ENCODE results near the gene SYTL3.
A peak's percentile ranks its signal among the peaks of the same experiment; 100 is the strongest.

SYTL3 gene

DNA sequence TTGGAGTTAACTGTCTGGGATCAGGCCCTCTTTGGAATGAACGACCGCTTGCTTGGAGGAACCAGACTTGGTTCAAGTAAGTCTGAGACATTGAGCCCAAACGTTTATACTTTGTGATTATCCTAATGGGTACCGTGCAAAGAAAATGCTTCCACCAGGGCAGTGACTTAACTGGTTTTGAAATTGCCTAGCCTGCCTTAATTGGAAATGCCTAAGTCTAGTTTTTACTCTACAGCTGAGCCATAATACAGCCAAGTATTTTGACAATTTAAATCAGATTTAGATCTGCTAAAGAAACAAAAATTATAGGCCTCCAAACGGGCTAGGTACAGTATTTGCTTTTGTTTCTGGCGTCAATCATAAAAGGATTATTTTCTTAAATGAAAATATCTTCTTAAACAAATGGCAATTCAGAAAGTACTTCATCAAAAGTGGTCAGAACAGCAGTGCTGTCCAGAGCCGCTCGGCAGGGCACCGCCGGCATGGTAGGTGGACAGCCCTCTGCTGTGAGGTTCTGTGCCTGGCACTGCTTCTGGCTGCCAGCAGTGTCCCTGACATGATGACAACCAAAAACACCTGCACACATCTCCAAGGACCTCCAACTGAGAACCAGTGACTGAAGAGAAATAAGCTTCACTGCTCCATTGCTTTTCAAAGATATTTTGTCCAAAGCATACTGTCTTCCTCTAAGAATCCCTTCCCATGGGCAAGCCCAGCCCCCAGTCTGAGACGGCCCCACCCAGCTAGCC, 113.8 kb downstream of the SYTL3 start:
- FAIRE-seq, result no peak
- no peak for DNase-seq (ENCODE audit: insufficient read length, low spot score)
- TF ChIP-seq PAX5 (IDR thresholded peaks at IDR 0.05; ENCODE audit: insufficient read depth, low read length, severe bottlenecking), result no peak
- TF ChIP-seq TAF1 (IDR thresholded peaks at IDR 0.05; ENCODE audit: low read depth, low read length), result no peak
- no peak for TF ChIP-seq SPI1 (IDR thresholded peaks at IDR 0.05; ENCODE audit: low read depth, low read length)
- TF ChIP-seq POLR2A (IDR thresholded peaks at IDR 0.05; ENCODE audit: low read depth, low read length), result no peak
- no peak for TF ChIP-seq POLR2AphosphoS5 (IDR thresholded peaks at IDR 0.05; ENCODE audit: low read depth, low read length)
- TF ChIP-seq POU2F2 (IDR thresholded peaks at IDR 0.05; ENCODE audit: low read depth, low read length), result no peak

DNA sequence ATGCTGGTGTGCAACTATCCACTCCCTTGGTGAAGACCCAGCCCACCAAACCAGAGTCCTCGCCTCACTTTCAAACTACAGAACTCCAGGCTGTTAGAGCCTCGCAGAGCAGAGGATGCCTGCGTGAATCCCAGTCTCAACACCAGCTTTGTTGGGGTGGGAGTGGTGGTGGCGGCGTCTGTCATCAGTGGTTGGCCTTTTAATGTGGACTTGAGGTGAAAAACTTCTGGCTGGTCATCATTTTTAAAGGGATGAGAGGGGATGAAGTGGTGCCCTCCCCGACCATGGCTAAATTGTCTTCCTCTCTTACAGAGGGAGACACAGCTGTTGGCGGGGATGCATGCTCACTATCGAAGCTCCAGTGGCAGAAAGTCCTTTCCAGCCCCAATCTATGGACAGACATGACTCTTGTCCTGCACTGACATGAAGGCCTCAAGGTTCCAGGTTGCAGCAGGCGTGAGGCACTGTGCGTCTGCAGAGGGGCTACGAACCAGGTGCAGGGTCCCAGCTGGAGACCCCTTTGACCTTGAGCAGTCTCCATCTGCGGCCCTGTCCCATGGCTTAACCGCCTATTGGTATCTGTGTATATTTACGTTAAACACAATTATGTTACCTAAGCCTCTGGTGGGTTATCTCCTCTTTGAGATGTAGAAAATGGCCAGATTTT, 114.5 kb downstream of the SYTL3 start:
- no peak for DNase-seq (ENCODE audit: insufficient read length, low spot score)
- FAIRE-seq, result peak; percentile 5
- TF ChIP-seq POLR2A (IDR thresholded peaks at IDR 0.05; ENCODE audit: low read depth, low read length), result peak; percentile 64
- peak; percentile 87 for TF ChIP-seq POLR2AphosphoS5 (IDR thresholded peaks at IDR 0.05; ENCODE audit: low read depth, low read length)
- no peak for TF ChIP-seq SPI1 (IDR thresholded peaks at IDR 0.05; ENCODE audit: low read depth, low read length)
- peak; percentile 61 for TF ChIP-seq POU2F2 (IDR thresholded peaks at IDR 0.05; ENCODE audit: low read depth, low read length)

DNA sequence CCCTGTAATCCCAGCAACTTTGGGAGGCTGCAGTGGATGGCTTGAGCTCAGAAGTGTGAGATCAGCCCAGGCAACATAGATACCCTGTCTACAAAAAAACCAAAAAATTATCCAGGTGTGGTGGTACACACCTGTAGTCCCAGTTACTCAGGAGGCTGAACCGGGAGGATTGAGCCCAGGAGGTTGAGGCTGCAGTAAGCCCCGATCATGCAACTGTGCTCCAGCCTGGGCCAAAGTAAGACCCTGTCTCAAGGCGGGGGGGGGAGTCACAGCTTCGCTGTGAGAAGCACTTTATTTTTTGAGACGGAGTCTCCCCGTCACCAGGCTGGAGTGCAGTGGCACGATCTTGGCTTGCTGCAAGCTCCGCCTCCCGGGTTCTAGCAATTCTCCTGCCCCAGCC, 115.1 kb downstream of the SYTL3 start:
- TF ChIP-seq PAX5 (IDR thresholded peaks at IDR 0.05; ENCODE audit: insufficient read depth, low read length, severe bottlenecking) (no peak), POU2F2 (IDR thresholded peaks at IDR 0.05; ENCODE audit: low read depth, low read length) (no peak), POLR2AphosphoS5 (IDR thresholded peaks at IDR 0.05; ENCODE audit: low read depth, low read length) (no peak; the same call in 1 of the 2 replicates), POLR2A (IDR thresholded peaks at IDR 0.05; ENCODE audit: low read depth, low read length) (no peak), TAF1 (IDR thresholded peaks at IDR 0.05; ENCODE audit: low read depth, low read length) (no peak), SPI1 (IDR thresholded peaks at IDR 0.05; ENCODE audit: low read depth, low read length) (no peak)
- DNase-seq (ENCODE audit: insufficient read length, low spot score) (no peak), FAIRE-seq (no peak)

DNA sequence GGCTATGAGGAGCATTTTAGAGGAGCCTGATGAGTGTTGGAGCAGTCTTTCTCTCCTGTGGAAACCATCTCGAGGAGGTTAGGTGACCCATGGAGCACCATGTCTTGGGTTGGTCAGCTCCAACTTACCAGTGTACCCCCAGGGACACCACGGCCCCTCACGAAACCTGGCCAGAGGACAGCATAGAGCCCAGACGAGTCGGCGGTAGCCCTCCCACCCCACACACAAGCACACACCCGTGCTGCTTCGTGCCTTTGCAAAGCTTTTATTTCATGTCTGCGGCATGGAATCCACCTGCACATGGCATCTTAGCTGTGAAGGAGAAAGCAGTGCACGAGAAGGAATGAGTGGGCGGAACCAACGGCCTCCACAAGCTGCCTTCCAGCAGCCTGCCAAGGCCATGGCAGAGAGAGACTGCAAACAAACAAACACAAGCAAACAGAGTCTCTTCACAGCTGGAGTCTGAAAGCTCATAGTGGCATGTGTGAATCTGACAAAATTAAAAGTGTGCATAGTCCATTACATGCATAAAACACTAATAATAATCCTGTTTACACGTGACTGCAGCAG, 115.7 kb downstream of the SYTL3 start:
- DNase-seq (ENCODE audit: insufficient read length, low spot score), result no peak
- no peak for TF ChIP-seq SPI1 (IDR thresholded peaks at IDR 0.05; ENCODE audit: low read depth, low read length)
- no peak for TF ChIP-seq TAF1 (IDR thresholded peaks at IDR 0.05; ENCODE audit: low read depth, low read length)
- no peak; the same call in 1 of the 2 replicates for TF ChIP-seq POLR2AphosphoS5 (IDR thresholded peaks at IDR 0.05; ENCODE audit: low read depth, low read length)
- no peak for TF ChIP-seq POU2F2 (IDR thresholded peaks at IDR 0.05; ENCODE audit: low read depth, low read length)
- no peak for TF ChIP-seq PAX5 (IDR thresholded peaks at IDR 0.05; ENCODE audit: insufficient read depth, low read length, severe bottlenecking)
- TF ChIP-seq POLR2A (IDR thresholded peaks at IDR 0.05; ENCODE audit: low read depth, low read length), result no peak
- no peak for FAIRE-seq

DNA sequence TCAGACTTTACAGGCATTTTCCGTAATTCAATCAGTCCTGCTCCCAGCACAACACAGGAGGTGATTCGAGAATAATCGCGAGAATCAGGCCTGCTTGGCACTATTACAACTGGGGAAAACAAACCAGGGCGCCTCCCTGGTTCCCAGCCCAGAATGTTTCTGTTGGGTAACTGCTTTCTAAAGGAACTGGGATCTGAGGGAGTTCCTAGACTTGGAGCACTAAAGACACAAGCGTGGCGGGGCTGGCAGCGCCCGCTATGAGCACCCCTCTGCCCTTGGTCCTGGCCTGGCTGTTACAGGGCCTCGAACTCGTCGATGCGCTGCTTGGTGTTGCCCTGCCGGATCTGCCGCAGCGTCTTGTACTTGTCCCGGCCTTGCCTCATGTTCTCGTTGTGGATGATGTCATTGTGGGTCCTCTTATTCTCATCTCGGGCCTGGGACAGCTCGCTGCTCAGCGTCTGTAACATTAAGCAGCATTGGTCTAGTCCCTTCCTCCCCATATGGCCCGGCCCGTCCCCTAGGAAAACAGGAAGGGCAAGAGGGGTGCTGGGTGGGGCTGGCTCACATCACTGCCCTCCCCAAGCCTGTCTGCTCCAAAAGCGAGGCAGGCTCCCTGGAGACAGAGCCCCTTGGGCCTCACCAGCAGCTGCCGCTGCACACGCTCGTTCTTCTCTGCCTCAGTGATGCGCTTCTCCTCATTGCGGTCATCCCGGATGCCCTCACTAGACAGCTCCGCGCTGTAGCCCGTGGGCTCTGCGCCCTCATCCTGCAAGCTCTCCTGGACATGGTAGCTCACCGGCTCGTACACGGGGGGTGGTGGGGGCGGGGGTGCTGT, 117.0 kb downstream of the SYTL3 start:
- no peak for FAIRE-seq
- TF ChIP-seq SPI1 (IDR thresholded peaks at IDR 0.05; ENCODE audit: low read depth, low read length) (no peak), POU2F2 (IDR thresholded peaks at IDR 0.05; ENCODE audit: low read depth, low read length) (no peak), TAF1 (IDR thresholded peaks at IDR 0.05; ENCODE audit: low read depth, low read length) (no peak), POLR2AphosphoS5 (IDR thresholded peaks at IDR 0.05; ENCODE audit: low read depth, low read length) (peak; percentile 78), PAX5 (IDR thresholded peaks at IDR 0.05; ENCODE audit: insufficient read depth, low read length, severe bottlenecking) (no peak), POLR2A (IDR thresholded peaks at IDR 0.05; ENCODE audit: low read depth, low read length) (peak; percentile 13; the same call in 1 of the 2 replicates)
- no peak for DNase-seq (ENCODE audit: insufficient read length, low spot score)

DNA sequence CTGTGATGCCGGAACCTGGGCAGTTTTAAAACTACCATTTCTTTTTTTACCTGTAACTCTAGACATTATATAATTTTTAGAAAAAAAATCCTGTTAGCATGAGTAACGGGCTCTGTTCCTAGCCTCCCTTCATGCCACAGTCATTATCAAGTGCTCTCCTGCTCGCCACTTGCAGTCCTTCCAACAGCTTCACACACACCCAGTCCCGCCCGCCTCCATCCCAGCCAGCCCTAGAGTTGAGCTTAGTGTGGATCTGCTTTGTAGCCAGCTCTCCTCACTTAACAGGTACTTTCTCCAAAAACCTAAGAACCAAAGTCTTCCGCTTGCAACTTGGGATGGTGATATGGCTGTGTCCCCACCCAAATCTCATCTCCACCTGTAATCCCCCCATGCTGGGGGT, 117.9 kb downstream of the SYTL3 start:
- FAIRE-seq (no peak), DNase-seq (ENCODE audit: insufficient read length, low spot score) (no peak)
- TF ChIP-seq PAX5 (IDR thresholded peaks at IDR 0.05; ENCODE audit: insufficient read depth, low read length, severe bottlenecking) (no peak), POU2F2 (IDR thresholded peaks at IDR 0.05; ENCODE audit: low read depth, low read length) (no peak), TAF1 (IDR thresholded peaks at IDR 0.05; ENCODE audit: low read depth, low read length) (no peak), POLR2A (IDR thresholded peaks at IDR 0.05; ENCODE audit: low read depth, low read length) (no peak; the same call in 1 of the 2 replicates), SPI1 (IDR thresholded peaks at IDR 0.05; ENCODE audit: low read depth, low read length) (no peak), POLR2AphosphoS5 (IDR thresholded peaks at IDR 0.05; ENCODE audit: low read depth, low read length) (no peak)

DNA sequence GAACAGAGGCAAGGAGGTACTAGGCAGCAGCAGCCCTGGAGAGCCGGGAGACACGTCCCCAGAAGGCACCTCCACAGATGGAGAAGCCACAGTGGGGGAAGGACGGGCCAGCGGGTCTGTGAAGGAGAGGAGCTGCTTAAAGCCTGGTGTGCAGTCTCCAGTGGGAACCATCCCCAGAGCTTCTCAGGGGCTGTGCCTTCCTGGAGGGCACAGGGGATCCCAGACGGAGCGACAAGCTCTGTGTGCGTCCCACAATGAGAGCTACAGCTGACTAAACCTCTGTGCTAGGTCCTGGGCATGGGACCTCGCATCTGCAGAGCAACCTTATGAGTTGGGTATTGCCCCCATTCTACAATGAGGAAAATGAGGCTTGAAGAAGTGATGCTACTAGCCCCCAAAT, 118.6 kb downstream of the SYTL3 start:
- no peak for TF ChIP-seq SPI1 (IDR thresholded peaks at IDR 0.05; ENCODE audit: low read depth, low read length)
- no peak for FAIRE-seq
- DNase-seq (ENCODE audit: insufficient read length, low spot score), result no peak

DNA sequence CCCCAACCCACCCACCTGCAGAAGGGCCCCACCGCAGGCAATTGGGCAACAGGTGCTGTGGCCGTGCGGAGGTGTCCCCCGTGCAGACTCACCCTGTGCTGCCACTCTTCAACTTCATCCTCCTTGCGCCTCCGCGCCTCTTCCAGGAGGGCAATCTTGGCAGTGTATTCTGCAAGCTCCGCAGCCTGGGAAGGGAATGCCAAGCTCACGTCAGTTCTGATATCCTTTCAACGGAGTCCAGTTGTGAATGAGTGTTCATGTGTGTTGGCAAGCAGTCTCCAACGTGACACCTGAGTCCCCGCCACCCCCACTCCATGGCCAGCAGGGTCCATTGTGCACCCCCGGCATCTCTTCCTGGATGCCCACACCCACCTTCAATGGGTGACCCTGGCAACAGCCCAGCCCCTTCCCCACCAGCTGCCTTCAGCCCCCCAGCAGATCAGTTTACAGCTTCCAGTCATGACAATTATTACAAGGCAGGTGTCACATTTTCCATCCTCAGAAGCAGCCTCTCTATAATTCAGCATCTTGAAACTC, 119.4 kb downstream of the SYTL3 start:
- TF ChIP-seq POU2F2 (IDR thresholded peaks at IDR 0.05; ENCODE audit: low read depth, low read length) (no peak), TAF1 (IDR thresholded peaks at IDR 0.05; ENCODE audit: low read depth, low read length) (no peak), POLR2AphosphoS5 (IDR thresholded peaks at IDR 0.05; ENCODE audit: low read depth, low read length) (peak; percentile 62; the same call in 1 of the 2 replicates), SPI1 (IDR thresholded peaks at IDR 0.05; ENCODE audit: low read depth, low read length) (no peak)
- DNase-seq (ENCODE audit: insufficient read length, low spot score) (no peak), FAIRE-seq (no peak)
